GM12872 (cell line): ENCODE measurements around the gene ECHDC1.

Experiments
- TF ChIP-seq, protein P1 (sequence below): IDR thresholded peaks from 3 replicates; pipeline ENCODE4 v1.5.1; 2011; ENCODE audit warnings: low read depth, mild to moderate bottlenecking, low read length, moderate library complexity; ENCODE audit not compliant: insufficient read depth

ECHDC1 gene

GRCh38 chr6:127290391-127291265, 52.8 kb downstream of the ECHDC1 start:
- TF ChIP-seq, protein P1, sequence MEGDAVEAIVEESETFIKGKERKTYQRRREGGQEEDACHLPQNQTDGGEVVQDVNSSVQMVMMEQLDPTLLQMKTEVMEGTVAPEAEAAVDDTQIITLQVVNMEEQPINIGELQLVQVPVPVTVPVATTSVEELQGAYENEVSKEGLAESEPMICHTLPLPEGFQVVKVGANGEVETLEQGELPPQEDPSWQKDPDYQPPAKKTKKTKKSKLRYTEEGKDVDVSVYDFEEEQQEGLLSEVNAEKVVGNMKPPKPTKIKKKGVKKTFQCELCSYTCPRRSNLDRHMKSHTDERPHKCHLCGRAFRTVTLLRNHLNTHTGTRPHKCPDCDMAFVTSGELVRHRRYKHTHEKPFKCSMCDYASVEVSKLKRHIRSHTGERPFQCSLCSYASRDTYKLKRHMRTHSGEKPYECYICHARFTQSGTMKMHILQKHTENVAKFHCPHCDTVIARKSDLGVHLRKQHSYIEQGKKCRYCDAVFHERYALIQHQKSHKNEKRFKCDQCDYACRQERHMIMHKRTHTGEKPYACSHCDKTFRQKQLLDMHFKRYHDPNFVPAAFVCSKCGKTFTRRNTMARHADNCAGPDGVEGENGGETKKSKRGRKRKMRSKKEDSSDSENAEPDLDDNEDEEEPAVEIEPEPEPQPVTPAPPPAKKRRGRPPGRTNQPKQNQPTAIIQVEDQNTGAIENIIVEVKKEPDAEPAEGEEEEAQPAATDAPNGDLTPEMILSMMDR: no peak

DNA sequence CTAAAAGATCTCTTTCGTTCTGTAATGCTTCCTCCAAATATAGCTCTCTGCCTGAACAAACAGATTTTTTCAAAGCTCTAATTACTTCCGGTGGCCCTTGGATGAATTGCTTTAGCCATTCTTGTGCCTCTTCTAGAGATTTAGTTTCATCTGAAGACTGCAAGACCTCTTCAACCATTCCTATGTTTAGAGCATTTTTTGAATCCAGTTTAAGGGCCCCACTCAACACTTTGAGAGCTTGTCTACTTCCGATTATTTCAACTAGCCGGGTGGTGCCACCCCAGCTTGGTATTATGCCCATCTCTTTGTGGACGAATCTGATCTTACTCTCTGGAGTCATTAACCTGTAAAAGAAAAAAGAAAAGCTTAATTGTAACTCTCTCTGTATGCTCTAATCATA, 53.5 kb downstream of the ECHDC1 start:
- TF ChIP-seq, protein P1: no peak

- TF ChIP-seq, protein P1: no peak
These were observed 54.7 kb downstream of the ECHDC1 start for GRCh38 chr6:127288705-127289104.

- TF ChIP-seq, protein P1: no peak
These were observed 61.2 kb downstream of the ECHDC1 start for GRCh38 chr6:127282184-127282583.

DNA sequence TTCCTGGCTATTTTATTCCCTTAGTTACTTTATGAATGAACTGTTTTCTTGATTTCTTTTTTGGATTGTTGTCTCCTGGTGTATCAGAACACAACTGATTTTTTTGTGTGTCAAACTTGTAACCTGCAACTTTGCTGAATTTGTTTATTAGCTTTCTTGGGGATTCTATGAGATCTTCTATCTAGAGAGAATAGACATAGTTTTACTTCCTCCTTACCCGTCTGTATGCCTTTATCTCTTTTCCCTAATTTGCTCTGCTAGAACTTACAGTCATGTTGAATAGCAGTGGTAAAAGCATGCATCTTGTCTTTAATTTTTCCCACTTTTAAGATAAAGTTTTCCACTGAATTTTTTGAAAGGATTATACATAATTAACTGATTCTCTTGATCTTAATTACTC, 63.6 kb downstream of the ECHDC1 start:
- TF ChIP-seq, protein P1: no peak

- TF ChIP-seq, protein P1: no peak
These were observed 65.2 kb downstream of the ECHDC1 start for GRCh38 chr6:127277878-127278843.

DNA sequence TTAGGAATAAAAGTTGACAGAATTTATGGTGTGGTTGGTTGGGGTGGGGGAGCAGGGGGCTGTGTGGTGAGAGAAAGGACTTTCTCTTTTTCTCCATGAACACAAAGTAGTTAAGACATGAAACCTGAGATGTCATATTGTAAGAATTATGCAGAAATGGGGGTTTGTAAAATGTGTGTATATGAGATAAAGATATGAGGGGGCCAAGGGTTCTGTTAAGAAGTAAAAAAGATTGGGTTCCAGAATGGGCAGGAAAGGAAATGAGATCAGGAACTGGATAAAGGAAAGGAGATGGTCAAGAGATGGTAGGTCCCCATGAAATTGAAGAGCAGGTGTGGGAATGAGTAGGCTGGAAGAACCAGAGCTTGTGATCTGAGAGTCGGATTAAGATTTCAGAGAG, 67.1 kb downstream of the ECHDC1 start:
- TF ChIP-seq, protein P1: no peak
